ENCODE measurements around the gene RASSF3.
"Not testable (repeated sequence)": the region's sequence is repeated elsewhere in the genome, so short reads cannot be mapped to it uniquely, and the experiment has no call there.

RASSF3 gene

GRCh38 chr12:64595863-64596793 is 14.2 kb upstream of the RASSF3 start:
- DNase-seq (ENCODE audit: low read depth in 4 of 4, low spot score in 1 of 4): no peak

- no peak for DNase-seq (ENCODE audit: low read depth in 4 of 4, low spot score in 1 of 4)
Observed at GRCh38 chr12:64598831-64599230, 11.5 kb upstream of the RASSF3 start.

- DNase-seq (ENCODE audit: low read depth in 4 of 4, low spot score in 1 of 4): no peak
Observed at GRCh38 chr12:64600164-64600561, 10.1 kb upstream of the RASSF3 start.

GRCh38 chr12:64603183-64603841 is 7.0 kb upstream of the RASSF3 start:
- DNase-seq (ENCODE audit: low read depth in 4 of 4, low spot score in 1 of 4): no peak

GRCh38 chr12:64608901-64609535 is 1.3 kb upstream of the RASSF3 start:
- DNase-seq (ENCODE audit: low read depth in 4 of 4, low spot score in 1 of 4): no peak

- DNase-seq (ENCODE audit: low read depth in 4 of 4, low spot score in 1 of 4): no peak
Observed at GRCh38 chr12:64609536-64610078, 688 bp upstream of the RASSF3 start.

- peak in 2 of 4 experiments; percentile 44 to 58 for DNase-seq (ENCODE audit: low read depth in 4 of 4, low spot score in 1 of 4)
Observed at GRCh38 chr12:64610660-64611340, 505 bp downstream of the RASSF3 start.

- DNase-seq (ENCODE audit: low read depth in 4 of 4, low spot score in 1 of 4): no peak
Observed at GRCh38 chr12:64611341-64612284, 1.3 kb downstream of the RASSF3 start.

GRCh38 chr12:64612843-64613242 is 2.5 kb downstream of the RASSF3 start:
- no peak for DNase-seq (ENCODE audit: low read depth in 4 of 4, low spot score in 1 of 4)

- DNase-seq (ENCODE audit: low read depth in 4 of 4, low spot score in 1 of 4): not testable (repeated sequence)
Observed at GRCh38 chr12:64613775-64614398, 3.6 kb downstream of the RASSF3 start.

- DNase-seq (ENCODE audit: low read depth in 4 of 4, low spot score in 1 of 4): no peak
Observed at GRCh38 chr12:64616201-64616600, 5.9 kb downstream of the RASSF3 start.

- no peak for DNase-seq (ENCODE audit: low read depth in 4 of 4, low spot score in 1 of 4)
Observed at GRCh38 chr12:64618953-64619590, 8.8 kb downstream of the RASSF3 start.

GRCh38 chr12:64621257-64621942 is 11.1 kb downstream of the RASSF3 start:
- no peak for DNase-seq (ENCODE audit: low read depth in 4 of 4, low spot score in 1 of 4)

GRCh38 chr12:64624035-64624434 is 13.7 kb downstream of the RASSF3 start:
- no peak for DNase-seq (ENCODE audit: low read depth in 4 of 4, low spot score in 1 of 4)

GRCh38 chr12:64625243-64626077 is 15.2 kb downstream of the RASSF3 start:
- no peak for DNase-seq (ENCODE audit: low read depth in 4 of 4, low spot score in 1 of 4)

GRCh38 chr12:64626588-64626987 is 16.3 kb downstream of the RASSF3 start:
- not testable (repeated sequence) for DNase-seq (ENCODE audit: low read depth in 4 of 4, low spot score in 1 of 4)

- DNase-seq (ENCODE audit: low read depth in 4 of 4, low spot score in 1 of 4): no peak
Observed at GRCh38 chr12:64627771-64628170, 17.5 kb downstream of the RASSF3 start.
